ENCODE results near the gene AMHR2. TPM values are rescaled to one million over a fixed set of nuclear protein-coding genes. Genes with fewer than 3 reads are reported as not detected.
A peak's percentile ranks its signal among the peaks of the same experiment; 100 is the strongest.

Gene AMHR2
- total and polyA plus RNA-seq, 2 donors from 2014 or later = not detected

DNA sequence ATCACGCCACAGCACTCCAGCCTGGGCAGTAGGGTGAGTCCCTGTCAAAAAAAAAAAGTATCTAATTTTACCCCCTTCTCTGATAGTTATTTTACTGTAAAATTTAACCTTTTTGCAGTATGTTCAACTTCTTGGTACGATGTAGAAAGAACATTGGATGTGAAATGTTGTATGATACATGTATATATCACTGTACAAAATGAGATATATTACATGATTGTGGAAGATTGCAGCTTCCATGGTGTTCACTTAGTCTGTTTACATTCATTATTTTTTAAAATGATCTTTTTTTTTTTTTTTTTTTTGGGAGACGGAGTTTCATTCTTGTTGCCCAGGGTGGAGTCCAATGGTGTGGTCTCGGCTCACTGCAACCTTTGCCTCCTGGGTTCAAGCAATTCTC lies 34.7 kb upstream of the AMHR2 start:
- Histone ChIP-seq H3K9me3 (ENCODE audit: control insufficient read depth in 2 of 3, insufficient read depth in 1 of 3, low read length in 3 of 3) (no peaks in the 10 kb centered on the region), H3K4me3 (ENCODE audit: low read length in 3 of 3) (no peak overlapping the region), H3K27me3 (ENCODE audit: control insufficient read depth, insufficient read depth, low read length) (no peaks in the 10 kb centered on the region), H3K9ac (ENCODE audit: low read length in 3 of 3) (no peak overlapping the region), H3K36me3 (ENCODE audit: control insufficient read depth in 2 of 3, insufficient read depth in 3 of 3, low read length in 3 of 3) (no peaks in the 10 kb centered on the region), H3K27ac (ENCODE audit: low read depth in 2 of 2, low read length in 2 of 2) (no peak overlapping the region), H3K4me1 (ENCODE audit: control insufficient read depth in 2 of 3, insufficient read depth in 2 of 3, low read depth in 1 of 3, low read length in 3 of 3) (peaks cover 2 to 14% (median 11%) of the 10 kb centered on the region in 3 donors)
- intact Hi-C loops (cut with DNase I) = no loop called here
- DNase-seq (no peak), FAIRE-seq (no peak)
- TF ChIP-seq CTCF (IDR thresholded peaks at IDR 0.05; ENCODE audit: borderline replicate concordance, extremely low read depth, insufficient read depth) = no peak

DNA sequence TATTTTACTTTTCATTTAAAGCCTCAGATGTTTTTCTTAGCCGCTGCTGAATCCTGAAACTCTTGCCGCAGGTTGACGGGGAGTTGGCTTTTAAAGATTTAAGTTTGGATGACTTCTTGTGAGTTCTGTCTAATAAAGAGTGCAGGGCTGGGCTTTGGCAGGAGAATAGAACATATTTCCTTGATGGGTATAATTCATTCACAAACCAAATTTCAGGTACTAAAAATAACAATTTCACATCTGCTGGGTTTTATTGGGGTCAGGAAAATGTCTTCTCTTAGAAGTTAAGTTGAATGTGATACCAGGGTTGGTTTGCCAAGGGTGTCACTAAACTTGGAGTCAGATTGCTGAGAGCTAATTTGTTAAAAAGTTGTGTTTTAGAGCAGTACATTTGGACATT lies 34.0 kb upstream of the AMHR2 start:
- Histone ChIP-seq H3K36me3 (ENCODE audit: control insufficient read depth in 2 of 3, insufficient read depth in 3 of 3, low read length in 3 of 3) (no peaks in the 10 kb centered on the region), H3K4me1 (ENCODE audit: control insufficient read depth in 2 of 3, insufficient read depth in 2 of 3, low read depth in 1 of 3, low read length in 3 of 3) (peaks cover 2 to 9% (median 9%) of the 10 kb centered on the region in 3 donors), H3K9ac (ENCODE audit: low read length in 3 of 3) (no peak overlapping the region), H3K27ac (ENCODE audit: low read depth in 2 of 2, low read length in 2 of 2) (no peak overlapping the region), H3K27me3 (ENCODE audit: control insufficient read depth, insufficient read depth, low read length) (no peaks in the 10 kb centered on the region), H3K9me3 (ENCODE audit: control insufficient read depth in 2 of 3, insufficient read depth in 1 of 3, low read length in 3 of 3) (no peaks in the 10 kb centered on the region), H3K4me3 (ENCODE audit: low read length in 3 of 3) (no peak overlapping the region)
- intact Hi-C loops (cut with DNase I) = no loop called here
- no peak for TF ChIP-seq CTCF (IDR thresholded peaks at IDR 0.05; ENCODE audit: borderline replicate concordance, extremely low read depth, insufficient read depth)
- DNase-seq = peak in 1 of 5 donors; percentile 41
- no peak for FAIRE-seq

- H3K4me1 ChIP-seq (ENCODE audit: control insufficient read depth in 2 of 3, insufficient read depth in 2 of 3, low read depth in 1 of 3, low read length in 3 of 3) = peaks cover 2 to 8% (median 7%) of the 10 kb centered on the region in 3 donors
These were observed 31.9 kb upstream of the AMHR2 start for GRCh38 chr12:53391724-53392123.

More at GRCh38 chr12:53391724-53392123, 31.9 kb upstream of the AMHR2 start:
- no peak overlapping the region for H3K4me3 ChIP-seq (ENCODE audit: low read length in 3 of 3)
- FAIRE-seq = no peak
- no peak for TF ChIP-seq CTCF (IDR thresholded peaks at IDR 0.05; ENCODE audit: borderline replicate concordance, extremely low read depth, insufficient read depth)
- no peaks in the 10 kb centered on the region for H3K27me3 ChIP-seq (ENCODE audit: control insufficient read depth, insufficient read depth, low read length)
- no peak overlapping the region for H3K27ac ChIP-seq (ENCODE audit: low read depth in 2 of 2, low read length in 2 of 2)
- DNase-seq = peak in 1 of 5 donors; percentile 53
- intact Hi-C loops (cut with DNase I) = no loop called here
- H3K36me3 ChIP-seq (ENCODE audit: control insufficient read depth in 2 of 3, insufficient read depth in 3 of 3, low read length in 3 of 3) = peaks cover 0 to 2% (median 0%) of the 10 kb centered on the region in 3 donors
- no peak overlapping the region for H3K9ac ChIP-seq (ENCODE audit: low read length in 3 of 3)
- no peaks in the 10 kb centered on the region for H3K9me3 ChIP-seq (ENCODE audit: control insufficient read depth in 2 of 3, insufficient read depth in 1 of 3, low read length in 3 of 3)
